Lower leg skin (tissue), 4 donors: ENCODE measurements around the gene ATPAF1. TPM values are rescaled to one million over a fixed set of nuclear protein-coding genes. Genes with fewer than 3 reads are reported as not detected.

Experiments used
- DNase-seq, 2 donors: peaks; one replicate each; pipeline ENCODE4 v3.0.0-alpha.2; 2019; ENCODE audit warnings: low spot score in 2 of 2
- H3K4me3 ChIP-seq: fragments of 200-600 bp; sonication (generic); 2 replicates; pipeline ENCODE4 v1.5.1; 2017; ENCODE audit warnings: mild to moderate bottlenecking, low read depth; ENCODE audit not compliant: poor library complexity, severe bottlenecking
- CTCF ChIP-seq, 3 donors: fragments of 450-650 bp; IDR thresholded peaks; one replicate each; pipeline ENCODE4 v1.5.1; 2016; ENCODE audit warnings: antibody characterized with exemption in 3 of 3, mild to moderate bottlenecking in 3 of 3, moderate library complexity in 2 of 3
- POLR2A ChIP-seq, 2 donors: fragments of 450-650 bp; IDR thresholded peaks; one replicate each; pipeline ENCODE4 v1.6.1; 2016 to 2017; ENCODE audit warnings: antibody characterized with exemption in 2 of 2, mild to moderate bottlenecking in 1 of 2, moderate library complexity in 1 of 2
- WGBS, 2 donors: methylation state at CpG; one replicate each; pipeline ENCODE4 v1.1.5; 2018; 5-methylcytosine and 5-hydroxymethylcytosine counted together
- intact Hi-C: fragments of 100-400 bp; cut with DNase I; formaldehyde crosslinking; loops from one replicate; pipeline ENCODE4 v1.15.0; 2023; ENCODE audit warnings: low total_unique reads
- total RNA-seq, 4 donors: library from RNA; depleted of rRNA; stranded (reverse); fragments of >200 nt; gene quantifications; one replicate each; pipeline ENCODE4 v1.1.0, GENCODE V29; 2016

Gene ATPAF1
- total RNA-seq, 4 donors from 2014 or later = 20.4 to 33.7 (median 29.9) TPM

- no peak for DNase-seq
- TF ChIP-seq POLR2A (IDR thresholded peaks at IDR 0.05) (no peak), CTCF (IDR thresholded peaks at IDR 0.05) (no peak)
- intact Hi-C loops = no loop called here
- 91% methylated on average over 3 of the region's 3 CpGs for WGBS, 2 donors
- no peak overlapping the region for H3K4me3 ChIP-seq
These were observed 71.3 kb downstream of the ATPAF1 start for GRCh38 chr1:46596846-46597245.

GRCh38 chr1:46596036-46596435, 72.1 kb downstream of the ATPAF1 start:
- H3K4me3 ChIP-seq = no peak overlapping the region
- intact Hi-C loops = no loop called here
- 96 to 100% methylated on average over 1 of the region's 1 CpG for WGBS, 2 donors
- no peak for DNase-seq
- TF ChIP-seq POLR2A (IDR thresholded peaks at IDR 0.05) = no peak
- TF ChIP-seq CTCF (IDR thresholded peaks at IDR 0.05) = no peak

GRCh38 chr1:46595127-46595526, 73.0 kb downstream of the ATPAF1 start:
- 33 to 47% methylated on average over 3 of the region's 3 CpGs for WGBS, 2 donors
- TF ChIP-seq POLR2A (IDR thresholded peaks at IDR 0.05) = no peak
- no peak for TF ChIP-seq CTCF (IDR thresholded peaks at IDR 0.05)
- DNase-seq = peak; percentile 78 to 92
- intact Hi-C loops = no loop called here
- no peak overlapping the region for H3K4me3 ChIP-seq

- TF ChIP-seq CTCF (IDR thresholded peaks at IDR 0.05) (no peak), POLR2A (IDR thresholded peaks at IDR 0.05) (no peak)
- intact Hi-C loops = no loop called here
- 86 to 94% methylated on average over 5 of the region's 5 CpGs for WGBS, 2 donors
These were observed 74.1 kb downstream of the ATPAF1 start for GRCh38 chr1:46594063-46594462.

GRCh38 chr1:46592823-46593222, 75.3 kb downstream of the ATPAF1 start:
- DNase-seq = no peak
- H3K4me3 ChIP-seq = no peak overlapping the region
- no peak for TF ChIP-seq CTCF (IDR thresholded peaks at IDR 0.05)
- no peak for TF ChIP-seq POLR2A (IDR thresholded peaks at IDR 0.05)
- intact Hi-C loops = no loop called here
- WGBS, 2 donors = 80 to 86% methylated on average over 4 of the region's 4 CpGs

More at GRCh38 chr1:46594063-46594462, 74.1 kb downstream of the ATPAF1 start:
- H3K4me3 ChIP-seq = no peak overlapping the region
- DNase-seq = no peak

- intact Hi-C loops = no loop called here
- no peak for DNase-seq
- 96 to 98% methylated on average over 3 of the region's 3 CpGs for WGBS, 2 donors
- TF ChIP-seq POLR2A (IDR thresholded peaks at IDR 0.05) (no peak), CTCF (IDR thresholded peaks at IDR 0.05) (no peak)
- no peak overlapping the region for H3K4me3 ChIP-seq
These were observed 78.6 kb downstream of the ATPAF1 start for GRCh38 chr1:46589529-46589928.
